Nephron progenitor cell (in vitro differentiated cells): ENCODE results near the gene THSD1.
"Not testable (repeated sequence)": the region's sequence is repeated elsewhere in the genome, so short reads cannot be mapped to it uniquely, and the experiment has no call there.

ENCODE experiments used
- DNase-seq: peaks from one replicate; pipeline ENCODE4 v3.0.0; 2021
- H3K27ac Mint-ChIP-seq: 2 replicates; pipeline ENCODE4 v1.8.0; 2021; ENCODE audit warnings: mild to moderate bottlenecking, moderate library complexity, mixed read lengths
- H3K27me3 Mint-ChIP-seq: 2 replicates; pipeline ENCODE4 v1.8.0; 2021; ENCODE audit warnings: mild to moderate bottlenecking, low read depth, mixed read lengths; ENCODE audit not compliant: poor library complexity
- H3K36me3 Mint-ChIP-seq: 2 replicates; pipeline ENCODE4 v1.8.0; 2021; ENCODE audit warnings: low read depth, mixed read lengths
- H3K4me1 Mint-ChIP-seq: 2 replicates; pipeline ENCODE4 v1.8.0; 2021; ENCODE audit warnings: mixed read lengths
- H3K4me3 Mint-ChIP-seq: 2 replicates; pipeline ENCODE4 v1.8.0; 2021; ENCODE audit warnings: mild to moderate bottlenecking, moderate library complexity, mixed read lengths
- H3K9me3 Mint-ChIP-seq: 2 replicates; pipeline ENCODE4 v1.8.0; 2021; ENCODE audit warnings: mild to moderate bottlenecking, moderate library complexity, mixed read lengths
- CTCF ChIP-seq: fragments of 200-600 bp; sonication (generic); IDR thresholded peaks from 2 replicates; pipeline ENCODE4 v1.5.0; 2021; ENCODE audit warnings: antibody characterized with exemption

THSD1 gene

GRCh38 chr13:52414963-52415362, 9.0 kb upstream of the THSD1 start:
- Mint-ChIP-seq H3K9me3 (no peaks in the 10 kb centered on the region), H3K27ac (no peak overlapping the region), H3K36me3 (peaks cover 42% of the 10 kb centered on the region), H3K27me3 (no peaks in the 10 kb centered on the region), H3K4me3 (no peak overlapping the region), H3K4me1 (no peaks in the 10 kb centered on the region)
- DNase-seq, result no peak
- no peak for TF ChIP-seq CTCF

GRCh38 chr13:52414051-52414450, 8.1 kb upstream of the THSD1 start:
- Mint-ChIP-seq H3K27me3 (no peaks in the 10 kb centered on the region), H3K27ac (no peak overlapping the region), H3K36me3 (peaks cover 34% of the 10 kb centered on the region), H3K9me3 (no peaks in the 10 kb centered on the region), H3K4me3 (no peak overlapping the region), H3K4me1 (no peaks in the 10 kb centered on the region)
- TF ChIP-seq CTCF, result no peak
- DNase-seq, result no peak

GRCh38 chr13:52412128-52412527, 6.2 kb upstream of the THSD1 start:
- no peaks in the 10 kb centered on the region for H3K4me1 Mint-ChIP-seq
- no peak overlapping the region for H3K4me3 Mint-ChIP-seq

DNA sequence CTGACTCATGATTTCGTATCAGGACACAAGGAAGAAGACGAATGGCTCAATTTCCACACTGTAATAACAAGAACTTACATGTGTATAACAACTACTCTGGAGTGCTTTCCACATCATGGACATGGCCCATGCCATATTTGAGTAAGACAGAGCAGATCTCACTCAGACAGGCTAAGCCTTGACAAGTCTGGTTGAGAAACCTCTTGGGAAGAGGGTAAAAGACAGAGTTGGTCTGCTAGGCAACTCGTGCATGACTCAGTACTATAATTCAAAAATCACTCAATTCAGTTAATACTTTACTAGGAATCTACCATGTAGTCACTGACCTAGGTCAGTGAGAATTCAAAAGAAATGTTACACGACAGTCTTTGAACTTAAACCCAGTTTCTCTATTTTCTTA, 5.7 kb upstream of the THSD1 start:
- Mint-ChIP-seq H3K4me1 (no peaks in the 10 kb centered on the region), H3K4me3 (no peak overlapping the region), H3K27ac (no peak overlapping the region), H3K27me3 (peaks cover 13% of the 10 kb centered on the region), H3K9me3 (peaks cover 6% of the 10 kb centered on the region), H3K36me3 (peaks cover 32% of the 10 kb centered on the region)
- no peak for TF ChIP-seq CTCF
- no peak for DNase-seq

More at GRCh38 chr13:52412128-52412527, 6.2 kb upstream of the THSD1 start:
- TF ChIP-seq CTCF, result no peak
- Mint-ChIP-seq H3K27me3 (peaks cover 8% of the 10 kb centered on the region), H3K9me3 (peaks cover 2% of the 10 kb centered on the region), H3K27ac (no peak overlapping the region), H3K36me3 (peaks cover 32% of the 10 kb centered on the region)
- DNase-seq, result no peak

GRCh38 chr13:52408071-52408658, 2.2 kb upstream of the THSD1 start:
- H3K36me3 Mint-ChIP-seq, result peaks cover 30% of the 10 kb centered on the region
- H3K9me3 Mint-ChIP-seq, DNase-seq, H3K4me1 Mint-ChIP-seq, H3K4me3 Mint-ChIP-seq, H3K27ac Mint-ChIP-seq: not testable (repeated sequence)
- peaks cover 45% of the 10 kb centered on the region for H3K27me3 Mint-ChIP-seq

DNA sequence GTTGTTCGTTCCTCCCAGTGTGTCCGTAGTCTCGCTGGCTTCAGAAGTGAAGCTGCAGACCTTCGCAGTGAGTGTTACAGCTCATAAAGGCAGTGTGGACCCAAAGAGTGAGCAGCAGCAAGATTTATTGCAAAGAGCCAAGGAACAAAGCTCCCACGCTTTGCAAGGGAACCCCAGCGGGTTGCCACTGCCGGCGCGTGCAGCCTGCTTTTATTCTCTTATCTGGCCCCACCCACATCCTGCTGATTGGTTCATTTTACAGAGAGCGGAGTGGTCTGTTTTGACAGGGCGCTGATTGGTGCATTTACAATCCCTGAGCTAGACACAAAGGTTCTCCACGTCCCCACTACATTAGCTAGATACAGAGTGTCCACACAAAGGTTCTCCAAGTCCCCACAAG, 1.5 kb upstream of the THSD1 start:
- not testable (repeated sequence) for H3K27ac Mint-ChIP-seq, H3K9me3 Mint-ChIP-seq, DNase-seq, H3K4me1 Mint-ChIP-seq
- Mint-ChIP-seq H3K27me3 (peaks cover 52% of the 10 kb centered on the region), H3K4me3 (peak overlapping the region; percentile 45), H3K36me3 (peaks cover 30% of the 10 kb centered on the region)

- no peak overlapping the region for H3K27ac Mint-ChIP-seq
- peak overlapping the region; percentile 70 for H3K4me3 Mint-ChIP-seq
- peaks cover 6% of the 10 kb centered on the region for H3K9me3 Mint-ChIP-seq
Observed at GRCh38 chr13:52406629-52407028, 657 bp upstream of the THSD1 start.

More at GRCh38 chr13:52406629-52407028, 657 bp upstream of the THSD1 start:
- TF ChIP-seq CTCF, result no peak
- H3K36me3 Mint-ChIP-seq, result peaks cover 23% of the 10 kb centered on the region
- H3K4me1 Mint-ChIP-seq, result peaks cover 6% of the 10 kb centered on the region
- H3K27me3 Mint-ChIP-seq, result peaks cover 53% of the 10 kb centered on the region
- DNase-seq, result no peak
